Liver (tissue), 9 donors: ENCODE results near the gene COL24A1. TPM values are rescaled to one million over a fixed set of nuclear protein-coding genes. Genes with fewer than 3 reads are reported as not detected.

Source experiments
- DNase-seq: peaks from one replicate; pipeline ENCODE4 v3.0.0-alpha.2; 2017; ENCODE audit warnings: low spot score
- H3K27ac ChIP-seq, 2 donors: one replicate each; pipeline ENCODE4 v1.7.0; 2013; ENCODE audit warnings: inconsistent platforms in 2 of 2, low read length in 2 of 2, control low read depth in 1 of 2, low read depth in 1 of 2, mild to moderate bottlenecking in 1 of 2
- H3K27me3 ChIP-seq, 4 donors: one replicate each; pipeline versions ENCODE4 v1.6.1 to v1.7.0; 2013; ENCODE audit warnings: low read length in 3 of 4, inconsistent platforms in 1 of 4, mild to moderate bottlenecking in 1 of 4, moderate library complexity in 1 of 4; ENCODE audit not compliant: control insufficient read depth in 4 of 4, insufficient read depth in 4 of 4
- H3K36me3 ChIP-seq, 4 donors: one replicate each; pipeline versions ENCODE4 v1.6.1 to v1.7.0; 2013; ENCODE audit warnings: low read length in 3 of 4, mild to moderate bottlenecking in 3 of 4, low read depth in 1 of 4, moderate library complexity in 1 of 4; ENCODE audit not compliant: control insufficient read depth in 4 of 4, insufficient read depth in 3 of 4
- H3K4me1 ChIP-seq, 4 donors: one replicate each; pipeline versions ENCODE4 v1.6.1 to v1.7.0; 2013; ENCODE audit warnings: low read length in 3 of 4, mild to moderate bottlenecking in 3 of 4, moderate library complexity in 1 of 4; ENCODE audit not compliant: control insufficient read depth in 4 of 4, insufficient read depth in 4 of 4
- H3K4me3 ChIP-seq, 3 donors: one replicate each; pipeline versions ENCODE4 v1.6.1 to v1.7.0; 2013; ENCODE audit warnings: low read length in 3 of 3, control low read depth in 1 of 3, low read depth in 1 of 3, mild to moderate bottlenecking in 1 of 3
- H3K9ac ChIP-seq, 2 donors: one replicate each; pipeline ENCODE4 v1.7.0; 2013; ENCODE audit warnings: low read length in 2 of 2, mild to moderate bottlenecking in 2 of 2, moderate library complexity in 2 of 2, control low read depth in 1 of 2, low read depth in 1 of 2
- H3K9me3 ChIP-seq, 4 donors: one replicate each; pipeline versions ENCODE4 v1.6.1 to v1.7.0; 2013; ENCODE audit warnings: low read length in 3 of 4; ENCODE audit not compliant: control insufficient read depth in 4 of 4
- CTCF ChIP-seq: fragments of 150-350 bp; IDR thresholded peaks from 2 replicates; pipeline ENCODE4 v1.5.1; 2017; ENCODE audit warnings: improper control_type of control experiment, low read depth, low read length; ENCODE audit not compliant: missing input control
- FOXA2 ChIP-seq: IDR thresholded peaks from 2 replicates; pipeline ENCODE4 v1.6.1; 2016; ENCODE audit warnings: antibody characterized with exemption
- HNF4A ChIP-seq, 2 donors: conservative IDR thresholded peaks; 2 replicates each; pipeline ENCODE4 v1.6.1; 2016; ENCODE audit warnings: antibody characterized with exemption in 2 of 2, mild to moderate bottlenecking in 2 of 2
- HNF4G ChIP-seq: IDR thresholded peaks from 2 replicates; pipeline ENCODE4 v1.6.1; 2016; ENCODE audit warnings: antibody characterized with exemption
- JUND ChIP-seq, 2 donors: IDR thresholded peaks; 2 replicates each; pipeline ENCODE4 v1.6.1; 2016; ENCODE audit warnings: antibody characterized with exemption in 2 of 2
- NR2F2 ChIP-seq: IDR thresholded peaks from 2 replicates; pipeline ENCODE4 v1.6.1; 2016; ENCODE audit warnings: antibody characterized with exemption
- RAD21 ChIP-seq, 2 donors: IDR thresholded peaks; 2 replicates each; pipeline ENCODE4 v1.6.1; 2016; ENCODE audit warnings: antibody characterized with exemption in 2 of 2, mild to moderate bottlenecking in 2 of 2
- SP1 ChIP-seq: IDR thresholded peaks from 2 replicates; pipeline ENCODE4 v1.6.1; 2018; ENCODE audit warnings: antibody characterized with exemption, mild to moderate bottlenecking
- TAF1 ChIP-seq: conservative IDR thresholded peaks from 2 replicates; pipeline ENCODE4 v1.6.1; 2016; ENCODE audit warnings: antibody characterized with exemption, mild to moderate bottlenecking
- YY1 ChIP-seq: IDR thresholded peaks from 2 replicates; pipeline ENCODE4 v1.6.1; 2016; ENCODE audit warnings: antibody characterized with exemption, mild to moderate bottlenecking
- WGBS: extraction: QIAGEN DNeasy Blood & Tissue Kit; methylation state at CpG from one replicate; pipeline ENCODE4 v1.1.7; 2013; 5-methylcytosine and 5-hydroxymethylcytosine counted together
- polyA plus RNA-seq, 2 donors: library from polyadenylated mRNA; stranded (reverse) in 1 of 2; unstranded in 1 of 2; fragments of 200-250 nt in 1 of 2; fragments of >200 nt in 1 of 2; fragmentation: Nextera tagmentation in 1 of 2; extraction: Ambion mirVana in 1 of 2; gene quantifications; one replicate each; pipeline versions ENCODE4 v1.2.1 to v1.2.3, GENCODE V29; 2013 to 2015
- total RNA-seq, 2 donors: library from RNA; depleted of rRNA; stranded (reverse); fragments of >200 nt; gene quantifications; one replicate each; pipeline ENCODE4 v1.2.3, GENCODE V29; 2014
- TF ChIP-seq, protein P1 (sequence below): IDR thresholded peaks from 2 replicates; pipeline ENCODE4 v1.6.1; 2016; ENCODE audit warnings: antibody characterized with exemption
- TF ChIP-seq, protein P2 (sequence below): IDR thresholded peaks from 2 replicates; pipeline ENCODE4 v1.6.1; 2016; ENCODE audit warnings: antibody characterized with exemption, mild to moderate bottlenecking
- TF ChIP-seq, protein P3 (sequence below): IDR thresholded peaks from 2 replicates; pipeline ENCODE4 v1.6.1; 2016; ENCODE audit warnings: antibody characterized with exemption
- donor health status: healthy.
- donor health status: healthy.
- donor health status: healthy.
- donor health status: healthy.
- donor health status: healthy.

The COL24A1 gene
- total and polyA plus RNA-seq, 4 donors: under 0.01 to 0.28 (median 0.01) TPM; not detected in 1

DNA sequence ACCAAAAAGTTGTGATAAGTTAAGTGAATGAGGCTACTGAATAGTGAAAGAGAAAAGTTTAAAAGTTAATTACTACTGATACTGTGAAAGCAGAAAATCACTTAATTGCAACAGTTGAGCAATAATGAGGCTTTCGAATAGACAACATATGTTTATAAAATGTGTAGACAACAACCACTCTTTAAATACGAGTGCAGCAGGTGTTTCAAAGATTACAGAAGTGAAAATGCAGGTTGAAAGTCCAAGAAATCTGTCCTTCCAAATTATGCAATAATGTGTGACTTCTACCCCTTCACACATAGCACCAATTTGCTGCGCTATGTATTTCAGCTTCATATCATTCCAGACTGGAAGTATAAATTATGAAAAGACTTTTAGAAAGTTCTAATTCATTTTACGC, 213.0 kb downstream of the COL24A1 start:
- DNase-seq: no peak
- H3K9ac ChIP-seq: no peak overlapping the region
- no peaks in the 10 kb centered on the region for H3K9me3 ChIP-seq
- no peak for TF ChIP-seq YY1
- TF ChIP-seq HNF4A (conservative IDR thresholded peaks at IDR 0.05): peak in 1 of 2 donors; percentile 29
- peaks cover 0 to 2% (median under 1%) of the 10 kb centered on the region in 4 donors for H3K4me1 ChIP-seq
- H3K4me3 ChIP-seq: no peak overlapping the region
- H3K27ac ChIP-seq: no peak overlapping the region
- no peaks in the 10 kb centered on the region for H3K36me3 ChIP-seq
- WGBS: 60% methylated on average over 4 of the region's 4 CpGs
- H3K27me3 ChIP-seq: peaks cover 0 to 6% (median 0%) of the 10 kb centered on the region in 4 donors

DNA sequence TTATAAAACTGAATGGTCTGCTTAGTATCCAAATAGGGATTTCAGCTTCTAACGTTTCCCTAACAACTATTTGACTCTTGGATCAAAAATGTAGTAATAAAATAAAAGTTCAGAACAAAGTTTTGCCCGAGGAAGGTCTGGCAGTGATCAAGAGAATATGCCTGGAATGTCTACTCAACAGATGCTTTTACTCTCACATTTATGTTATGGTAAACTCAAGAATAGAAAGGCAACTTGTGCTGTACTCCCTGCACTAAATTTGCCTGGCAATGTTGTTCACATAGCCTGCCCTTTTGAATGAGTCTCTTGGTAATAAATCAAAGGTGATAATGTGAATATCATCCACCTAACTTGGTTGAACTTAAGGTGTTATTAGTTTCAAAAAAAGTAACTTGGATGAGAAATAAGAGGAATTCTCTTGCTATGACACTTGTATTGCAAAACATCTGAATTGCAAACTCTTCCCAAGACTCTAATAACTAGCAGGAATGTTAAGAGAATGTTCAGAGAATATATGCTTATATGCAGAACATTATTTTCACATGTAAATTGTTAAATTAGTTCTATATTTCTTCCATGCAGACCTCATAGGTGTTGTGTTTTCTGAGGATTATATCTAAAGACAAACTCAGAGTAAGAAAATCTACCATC, 215.8 kb downstream of the COL24A1 start:
- no peak overlapping the region for H3K4me3 ChIP-seq
- H3K9ac ChIP-seq: no peak overlapping the region
- TF ChIP-seq HNF4G (no peak), JUND (IDR thresholded peaks at IDR 0.05) (no peak), RAD21 (IDR thresholded peaks at IDR 0.05) (no peak), TAF1 (no peak), FOXA2 (no peak), NR2F2 (no peak), CTCF (no peak), HNF4A (conservative IDR thresholded peaks at IDR 0.05) (no peak), SP1 (no peak)
- TF ChIP-seq, protein P1, sequence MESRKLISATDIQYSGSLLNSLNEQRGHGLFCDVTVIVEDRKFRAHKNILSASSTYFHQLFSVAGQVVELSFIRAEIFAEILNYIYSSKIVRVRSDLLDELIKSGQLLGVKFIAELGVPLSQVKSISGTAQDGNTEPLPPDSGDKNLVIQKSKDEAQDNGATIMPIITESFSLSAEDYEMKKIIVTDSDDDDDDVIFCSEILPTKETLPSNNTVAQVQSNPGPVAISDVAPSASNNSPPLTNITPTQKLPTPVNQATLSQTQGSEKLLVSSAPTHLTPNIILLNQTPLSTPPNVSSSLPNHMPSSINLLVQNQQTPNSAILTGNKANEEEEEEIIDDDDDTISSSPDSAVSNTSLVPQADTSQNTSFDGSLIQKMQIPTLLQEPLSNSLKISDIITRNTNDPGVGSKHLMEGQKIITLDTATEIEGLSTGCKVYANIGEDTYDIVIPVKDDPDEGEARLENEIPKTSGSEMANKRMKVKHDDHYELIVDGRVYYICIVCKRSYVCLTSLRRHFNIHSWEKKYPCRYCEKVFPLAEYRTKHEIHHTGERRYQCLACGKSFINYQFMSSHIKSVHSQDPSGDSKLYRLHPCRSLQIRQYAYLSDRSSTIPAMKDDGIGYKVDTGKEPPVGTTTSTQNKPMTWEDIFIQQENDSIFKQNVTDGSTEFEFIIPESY: no peak
- TF ChIP-seq, protein P2, sequence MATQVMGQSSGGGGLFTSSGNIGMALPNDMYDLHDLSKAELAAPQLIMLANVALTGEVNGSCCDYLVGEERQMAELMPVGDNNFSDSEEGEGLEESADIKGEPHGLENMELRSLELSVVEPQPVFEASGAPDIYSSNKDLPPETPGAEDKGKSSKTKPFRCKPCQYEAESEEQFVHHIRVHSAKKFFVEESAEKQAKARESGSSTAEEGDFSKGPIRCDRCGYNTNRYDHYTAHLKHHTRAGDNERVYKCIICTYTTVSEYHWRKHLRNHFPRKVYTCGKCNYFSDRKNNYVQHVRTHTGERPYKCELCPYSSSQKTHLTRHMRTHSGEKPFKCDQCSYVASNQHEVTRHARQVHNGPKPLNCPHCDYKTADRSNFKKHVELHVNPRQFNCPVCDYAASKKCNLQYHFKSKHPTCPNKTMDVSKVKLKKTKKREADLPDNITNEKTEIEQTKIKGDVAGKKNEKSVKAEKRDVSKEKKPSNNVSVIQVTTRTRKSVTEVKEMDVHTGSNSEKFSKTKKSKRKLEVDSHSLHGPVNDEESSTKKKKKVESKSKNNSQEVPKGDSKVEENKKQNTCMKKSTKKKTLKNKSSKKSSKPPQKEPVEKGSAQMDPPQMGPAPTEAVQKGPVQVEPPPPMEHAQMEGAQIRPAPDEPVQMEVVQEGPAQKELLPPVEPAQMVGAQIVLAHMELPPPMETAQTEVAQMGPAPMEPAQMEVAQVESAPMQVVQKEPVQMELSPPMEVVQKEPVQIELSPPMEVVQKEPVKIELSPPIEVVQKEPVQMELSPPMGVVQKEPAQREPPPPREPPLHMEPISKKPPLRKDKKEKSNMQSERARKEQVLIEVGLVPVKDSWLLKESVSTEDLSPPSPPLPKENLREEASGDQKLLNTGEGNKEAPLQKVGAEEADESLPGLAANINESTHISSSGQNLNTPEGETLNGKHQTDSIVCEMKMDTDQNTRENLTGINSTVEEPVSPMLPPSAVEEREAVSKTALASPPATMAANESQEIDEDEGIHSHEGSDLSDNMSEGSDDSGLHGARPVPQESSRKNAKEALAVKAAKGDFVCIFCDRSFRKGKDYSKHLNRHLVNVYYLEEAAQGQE: no peak
- TF ChIP-seq, protein P3, sequence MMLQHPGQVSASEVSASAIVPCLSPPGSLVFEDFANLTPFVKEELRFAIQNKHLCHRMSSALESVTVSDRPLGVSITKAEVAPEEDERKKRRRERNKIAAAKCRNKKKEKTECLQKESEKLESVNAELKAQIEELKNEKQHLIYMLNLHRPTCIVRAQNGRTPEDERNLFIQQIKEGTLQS: no peak
- peaks cover 0 to 4% (median 0%) of the 10 kb centered on the region in 4 donors for H3K27me3 ChIP-seq
- H3K4me1 ChIP-seq: peaks cover 0 to 11% (median 7%) of the 10 kb centered on the region in 4 donors
- 34% methylated on average over 2 of the region's 2 CpGs for WGBS
- no peak for DNase-seq
- no peaks in the 10 kb centered on the region for H3K9me3 ChIP-seq
- H3K27ac ChIP-seq: no peak overlapping the region
- H3K36me3 ChIP-seq: no peaks in the 10 kb centered on the region
